Peyer's patch (tissue), 4 donors: ENCODE measurements around the gene INPP5F.

Experiments
- POLR2A ChIP-seq, 2 donors: fragments of 450-650 bp; IDR thresholded peaks; one replicate each; pipeline ENCODE4 v1.5.1; 2017; ENCODE audit warnings: antibody characterized with exemption in 2 of 2, mild to moderate bottlenecking in 2 of 2, moderate library complexity in 2 of 2
- TF ChIP-seq, protein P1 (sequence below), 6 experiments: fragments of 450-650 bp in 4 of 6; fragments of 200-600 bp in 2 of 6; sonication (generic) in 1 of 6; IDR thresholded peaks; one replicate each; pipeline ENCODE4 v1.5.1; 2017 to 2019; ENCODE audit warnings: antibody characterized with exemption in 6 of 6, mild to moderate bottlenecking in 3 of 6, moderate library complexity in 1 of 6

DNA sequence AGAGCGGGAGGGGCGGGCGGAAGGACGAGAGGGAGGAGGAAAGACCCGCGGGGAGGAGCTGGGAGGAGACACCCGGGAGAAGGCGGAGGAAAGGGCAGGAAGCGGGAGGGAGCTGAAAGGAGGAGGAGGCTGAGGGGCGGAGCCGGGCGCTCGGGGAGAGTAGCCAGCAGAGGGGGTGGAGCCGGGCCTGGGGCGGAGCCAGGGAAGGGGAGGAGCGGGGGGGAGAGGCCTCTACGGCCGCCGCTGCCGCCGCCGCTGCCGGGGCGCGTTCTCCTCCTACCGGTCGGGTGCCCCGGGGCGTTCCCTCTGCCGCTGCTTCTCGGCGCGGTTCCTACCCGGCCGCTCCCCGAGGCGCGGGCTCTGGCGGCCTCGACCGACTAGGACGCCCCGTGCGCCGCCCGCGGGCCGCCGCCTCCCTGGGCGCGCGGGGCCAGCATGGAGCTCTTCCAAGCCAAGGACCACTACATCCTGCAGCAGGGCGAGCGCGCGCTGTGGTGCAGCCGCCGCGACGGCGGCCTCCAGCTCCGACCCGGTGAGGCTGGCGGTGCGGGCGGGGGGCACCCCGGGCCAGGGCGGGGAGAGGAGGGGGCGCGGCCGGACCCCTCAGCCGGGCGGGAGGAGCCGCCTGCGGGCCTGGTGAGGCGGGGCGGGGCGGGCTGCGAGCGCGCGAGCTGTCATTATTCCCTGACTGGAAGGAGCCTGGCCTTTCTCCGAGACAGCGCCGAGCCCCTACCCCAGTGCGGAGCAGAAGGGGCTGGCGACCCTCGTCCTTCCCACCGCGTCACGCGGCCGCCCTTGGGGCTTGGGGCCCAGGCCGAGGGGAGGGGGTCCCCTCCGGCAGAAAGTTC lies at the start of gene INPP5F:
- TF ChIP-seq, protein P1, sequence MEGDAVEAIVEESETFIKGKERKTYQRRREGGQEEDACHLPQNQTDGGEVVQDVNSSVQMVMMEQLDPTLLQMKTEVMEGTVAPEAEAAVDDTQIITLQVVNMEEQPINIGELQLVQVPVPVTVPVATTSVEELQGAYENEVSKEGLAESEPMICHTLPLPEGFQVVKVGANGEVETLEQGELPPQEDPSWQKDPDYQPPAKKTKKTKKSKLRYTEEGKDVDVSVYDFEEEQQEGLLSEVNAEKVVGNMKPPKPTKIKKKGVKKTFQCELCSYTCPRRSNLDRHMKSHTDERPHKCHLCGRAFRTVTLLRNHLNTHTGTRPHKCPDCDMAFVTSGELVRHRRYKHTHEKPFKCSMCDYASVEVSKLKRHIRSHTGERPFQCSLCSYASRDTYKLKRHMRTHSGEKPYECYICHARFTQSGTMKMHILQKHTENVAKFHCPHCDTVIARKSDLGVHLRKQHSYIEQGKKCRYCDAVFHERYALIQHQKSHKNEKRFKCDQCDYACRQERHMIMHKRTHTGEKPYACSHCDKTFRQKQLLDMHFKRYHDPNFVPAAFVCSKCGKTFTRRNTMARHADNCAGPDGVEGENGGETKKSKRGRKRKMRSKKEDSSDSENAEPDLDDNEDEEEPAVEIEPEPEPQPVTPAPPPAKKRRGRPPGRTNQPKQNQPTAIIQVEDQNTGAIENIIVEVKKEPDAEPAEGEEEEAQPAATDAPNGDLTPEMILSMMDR (IDR thresholded peaks at IDR 0.05): peak; percentile 9 to 46 (median 37)
- peak in 1 of 2 donors; percentile 35 for TF ChIP-seq POLR2A (IDR thresholded peaks at IDR 0.05)
